Neural crest cell (in vitro differentiated cells): ENCODE results near the gene CACNA2D1. TPM values are rescaled to one million over a fixed set of nuclear protein-coding genes. Genes with fewer than 3 reads are reported as not detected.

Experiments
- DNase-seq: peaks from one replicate; pipeline ENCODE4 v3.0.0; 2021; ENCODE audit warnings: low read depth, mixed read lengths, low spot score
- H3K27ac Mint-ChIP-seq: one replicate; pipeline ENCODE4 v1.8.0; 2021; ENCODE audit warnings: mild to moderate bottlenecking, mixed read lengths; ENCODE audit not compliant: unreplicated experiment
- H3K27me3 Mint-ChIP-seq: 2 replicates; pipeline ENCODE4 v1.8.0; 2021; ENCODE audit warnings: low read depth, mild to moderate bottlenecking, mixed read lengths
- H3K36me3 Mint-ChIP-seq: 2 replicates; pipeline ENCODE4 v1.8.0; 2021; ENCODE audit warnings: low read depth, mild to moderate bottlenecking, mixed read lengths
- H3K4me1 Mint-ChIP-seq: 2 replicates; pipeline ENCODE4 v1.8.0; 2021; ENCODE audit warnings: mixed read lengths
- H3K4me3 Mint-ChIP-seq: one replicate; pipeline ENCODE4 v1.8.0; 2021; ENCODE audit warnings: mild to moderate bottlenecking, mixed read lengths
- H3K9me3 Mint-ChIP-seq: 2 replicates; pipeline ENCODE4 v1.8.0; 2021; ENCODE audit warnings: mixed read lengths
- total RNA-seq: library from RNA; stranded (reverse); gene quantifications from 2 replicates; pipeline ENCODE4 v1.2.1, GENCODE V29; 2021
- TF ChIP-seq, protein P1 (sequence below): fragments of 200-600 bp; sonication (generic); conservative IDR thresholded peaks from 2 replicates; pipeline ENCODE4 v1.5.0; 2021; ENCODE audit warnings: antibody characterized with exemption, mild to moderate bottlenecking

CACNA2D1 gene
- total RNA-seq, 1 donor from 2014 or later = 4.5 TPM

DNA sequence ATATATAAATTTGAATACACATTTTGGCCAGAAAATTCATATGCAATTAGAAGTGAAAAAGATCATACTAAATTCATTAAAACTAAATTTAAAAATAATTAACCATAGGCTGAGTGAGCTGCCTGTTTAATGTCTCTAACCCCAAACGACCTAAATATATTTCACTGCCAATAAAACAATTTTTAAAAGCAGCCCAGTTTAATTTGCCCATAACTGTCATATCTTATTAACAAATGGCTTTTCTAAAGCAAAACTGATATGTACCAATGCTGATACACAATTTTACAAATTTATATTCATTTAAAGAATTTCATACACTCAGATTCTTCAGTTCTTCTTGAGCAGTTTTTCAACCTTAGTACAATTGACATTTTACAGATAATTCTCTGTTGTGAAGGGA lies 99.9 kb downstream of the CACNA2D1 start:
- TF ChIP-seq, protein P1, sequence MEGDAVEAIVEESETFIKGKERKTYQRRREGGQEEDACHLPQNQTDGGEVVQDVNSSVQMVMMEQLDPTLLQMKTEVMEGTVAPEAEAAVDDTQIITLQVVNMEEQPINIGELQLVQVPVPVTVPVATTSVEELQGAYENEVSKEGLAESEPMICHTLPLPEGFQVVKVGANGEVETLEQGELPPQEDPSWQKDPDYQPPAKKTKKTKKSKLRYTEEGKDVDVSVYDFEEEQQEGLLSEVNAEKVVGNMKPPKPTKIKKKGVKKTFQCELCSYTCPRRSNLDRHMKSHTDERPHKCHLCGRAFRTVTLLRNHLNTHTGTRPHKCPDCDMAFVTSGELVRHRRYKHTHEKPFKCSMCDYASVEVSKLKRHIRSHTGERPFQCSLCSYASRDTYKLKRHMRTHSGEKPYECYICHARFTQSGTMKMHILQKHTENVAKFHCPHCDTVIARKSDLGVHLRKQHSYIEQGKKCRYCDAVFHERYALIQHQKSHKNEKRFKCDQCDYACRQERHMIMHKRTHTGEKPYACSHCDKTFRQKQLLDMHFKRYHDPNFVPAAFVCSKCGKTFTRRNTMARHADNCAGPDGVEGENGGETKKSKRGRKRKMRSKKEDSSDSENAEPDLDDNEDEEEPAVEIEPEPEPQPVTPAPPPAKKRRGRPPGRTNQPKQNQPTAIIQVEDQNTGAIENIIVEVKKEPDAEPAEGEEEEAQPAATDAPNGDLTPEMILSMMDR = no peak
- DNase-seq = no peak
- Mint-ChIP-seq H3K36me3 (no peaks in the 10 kb centered on the region), H3K4me1 (no peaks in the 10 kb centered on the region), H3K27ac (no peak overlapping the region), H3K27me3 (peaks cover 9% of the 10 kb centered on the region), H3K4me3 (no peak overlapping the region), H3K9me3 (no peaks in the 10 kb centered on the region)

DNA sequence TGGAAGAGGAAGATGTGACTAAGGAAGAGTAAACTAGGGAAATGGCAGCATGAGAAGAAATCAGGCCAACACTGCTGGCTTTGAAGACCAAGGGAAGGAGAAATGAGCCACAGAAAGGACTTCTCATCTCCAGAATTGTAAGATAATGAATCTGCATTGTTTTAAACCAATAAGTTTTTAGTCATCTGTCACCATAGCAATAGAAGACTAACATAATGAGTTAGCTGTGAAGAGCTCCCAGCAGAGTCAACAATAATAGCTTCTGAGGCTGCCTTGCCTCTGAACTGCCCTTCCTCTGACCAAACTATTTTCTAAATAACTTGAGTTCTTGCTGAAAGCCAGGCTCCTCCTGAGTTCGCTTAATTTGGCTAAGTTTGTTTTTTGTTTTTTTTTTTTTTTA lies 103.6 kb downstream of the CACNA2D1 start:
- Mint-ChIP-seq H3K27ac (no peak overlapping the region), H3K36me3 (no peaks in the 10 kb centered on the region), H3K4me3 (no peak overlapping the region), H3K27me3 (peaks cover 15% of the 10 kb centered on the region), H3K4me1 (peaks cover 9% of the 10 kb centered on the region), H3K9me3 (no peaks in the 10 kb centered on the region)
- TF ChIP-seq, protein P1 = no peak
- DNase-seq = no peak

DNA sequence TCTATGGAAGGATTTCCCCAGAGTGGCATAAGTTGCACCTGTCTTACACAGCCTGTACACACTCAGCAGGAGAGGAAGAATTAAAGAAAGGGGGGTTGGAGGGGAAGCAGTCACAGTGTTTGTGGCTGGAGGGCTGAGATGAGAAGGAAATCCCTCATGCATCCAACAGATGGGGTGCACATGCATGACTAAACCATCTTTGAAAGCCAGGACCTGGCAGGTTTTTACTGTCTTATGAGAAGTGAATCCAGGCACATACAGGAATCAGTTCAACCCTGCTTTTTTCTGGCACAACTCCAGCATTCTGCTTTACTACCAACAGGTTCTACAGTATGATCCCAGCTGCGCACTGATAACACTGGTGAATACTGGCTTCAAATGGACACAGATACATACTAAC lies 107.7 kb downstream of the CACNA2D1 start:
- no peaks in the 10 kb centered on the region for H3K9me3 Mint-ChIP-seq
- TF ChIP-seq, protein P1 = no peak
- DNase-seq = no peak
- H3K27me3 Mint-ChIP-seq = peaks cover 12% of the 10 kb centered on the region
- no peak overlapping the region for H3K27ac Mint-ChIP-seq
- no peak overlapping the region for H3K4me3 Mint-ChIP-seq
- no peaks in the 10 kb centered on the region for H3K36me3 Mint-ChIP-seq
- peaks cover 9% of the 10 kb centered on the region for H3K4me1 Mint-ChIP-seq

DNA sequence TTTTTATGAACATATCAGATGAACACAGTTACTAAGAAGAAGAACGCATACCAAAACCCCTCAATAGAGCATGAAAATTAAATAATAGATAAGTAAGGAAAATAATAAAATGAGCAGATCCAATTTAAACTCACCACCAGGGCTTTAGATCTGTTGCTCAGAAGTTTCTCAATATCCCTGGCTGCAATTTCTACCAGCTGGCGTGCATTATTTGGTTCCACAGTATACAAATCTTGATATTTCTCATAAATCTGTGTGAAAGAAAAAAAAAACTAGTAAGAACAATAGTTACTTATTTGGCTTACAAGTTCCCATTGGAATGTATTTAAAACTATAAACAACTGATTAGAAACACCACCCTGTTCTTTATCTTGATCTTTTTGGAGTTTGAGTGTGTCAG lies 108.6 kb downstream of the CACNA2D1 start:
- no peaks in the 10 kb centered on the region for H3K36me3 Mint-ChIP-seq
- H3K4me3 Mint-ChIP-seq = no peak overlapping the region
- H3K4me1 Mint-ChIP-seq = peaks cover 9% of the 10 kb centered on the region
- no peak for DNase-seq
- H3K27ac Mint-ChIP-seq = no peak overlapping the region
- TF ChIP-seq, protein P1 = no peak
- H3K9me3 Mint-ChIP-seq = no peaks in the 10 kb centered on the region
- H3K27me3 Mint-ChIP-seq = peaks cover 12% of the 10 kb centered on the region

DNA sequence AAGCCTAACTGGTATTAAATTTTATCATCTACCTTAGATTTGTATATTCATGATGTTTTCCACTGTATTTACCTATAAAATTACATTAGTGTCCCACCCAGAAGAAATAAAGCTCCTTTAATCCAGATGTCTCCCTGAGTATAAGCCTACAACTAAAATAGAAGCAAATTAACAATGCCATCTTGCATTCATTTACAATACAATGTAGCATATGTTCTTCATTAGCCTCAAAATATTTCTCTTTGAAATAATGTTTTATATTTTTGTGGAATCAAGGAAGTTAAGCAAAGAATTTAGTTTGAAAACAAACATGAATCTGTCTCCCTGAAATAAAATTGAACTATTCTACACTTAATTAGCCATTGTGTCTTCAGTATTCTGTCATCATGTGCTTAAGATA lies 112.3 kb downstream of the CACNA2D1 start:
- DNase-seq = no peak
- Mint-ChIP-seq H3K4me3 (no peak overlapping the region), H3K27ac (no peak overlapping the region), H3K9me3 (no peaks in the 10 kb centered on the region), H3K27me3 (peaks cover 7% of the 10 kb centered on the region), H3K4me1 (peaks cover 9% of the 10 kb centered on the region), H3K36me3 (no peaks in the 10 kb centered on the region)
- TF ChIP-seq, protein P1 = no peak
